Right ventricle myocardium inferior (tissue), 1 donor: ENCODE measurements around the gene TMOD4. TPM values are rescaled to one million over a fixed set of nuclear protein-coding genes. Genes with fewer than 3 reads are reported as not detected.
A peak's percentile ranks its signal among the peaks of the same experiment; 100 is the strongest.

Source experiments
- ATAC-seq: fragments of 200-7000 bp; cut with Tn5 transposase; one replicate; pipeline ENCODE4 v1.9.1; 2020; ENCODE audit warnings: mild to moderate bottlenecking, moderate library complexity
- DNase-seq: peaks from one replicate; pipeline ENCODE4 v3.0.0; 2021; ENCODE audit errors: missing footprints
- intact Hi-C: fragments of 100-400 bp; cut with DNase I; formaldehyde crosslinking; loops from one replicate; pipeline ENCODE4 v1.11.0; 2022
- total RNA-seq: library from RNA; stranded (reverse); fragmentation: NEBNext Ultra II Directional; extraction: Animal tissue kit (Norgen Biotek cat#: 25700); gene quantifications from one replicate; pipeline ENCODE4 v1.2.1, GENCODE V29; 2021
- donor health status: DM: no; HTN: yes; CAD: no; lungs with severe emphysema.

TMOD4 gene
- total RNA-seq, 1 donor from 2014 or later = not detected

GRCh38 chr1:151146412-151147131, 29.2 kb downstream of the TMOD4 start, which contains the start of gene SEMA6C:
SEMA6C (minus strand) TSS chr1:151146631; CDS start chr1:151142621, 4,010 bp downstream.
- peak; percentile 97 for ATAC-seq
- intact Hi-C loops = loop anchor here (1.0 to 10.0 kb wide), 3 partner anchors 19 to 272 kb away; partner anchors contain the start of genes ARNT and LYSMD1
- DNase-seq = peak; percentile 98

- DNase-seq (no peak), ATAC-seq (peak; percentile 0)
- intact Hi-C loops = loop anchor here (1.0 to 10.0 kb wide), 3 partner anchors 19 to 271 kb away; partner anchors contain the start of genes ARNT and LYSMD1
Measured at GRCh38 chr1:151146072-151146411, 29.7 kb downstream of the TMOD4 start.

GRCh38 chr1:151145304-151146071, 30.3 kb downstream of the TMOD4 start:
- ATAC-seq (peak; percentile 12), DNase-seq (no peak)
- intact Hi-C loops = loop anchor here (1.0 to 10.0 kb wide), 3 partner anchors 20 to 271 kb away; partner anchors contain the start of genes ARNT and LYSMD1

GRCh38 chr1:151144474-151145303, 31.1 kb downstream of the TMOD4 start:
- DNase-seq (no peak), ATAC-seq (peak; percentile 2)
- intact Hi-C loops = loop anchor here (5.0 to 10.0 kb wide), 2 partner anchors 122 to 270 kb away; partner anchors contain the start of gene ARNT

GRCh38 chr1:151143986-151144385, 31.8 kb downstream of the TMOD4 start:
- intact Hi-C loops = loop anchor here (10.0 kb wide), 1 partner anchor 269 kb away; the partner anchor contains the start of gene ARNT
- DNase-seq (no peak), ATAC-seq (no peak)

- ATAC-seq (peak; percentile 2), DNase-seq (no peak)
- intact Hi-C loops = loop anchor here (10.0 kb wide), 1 partner anchor 268 kb away; the partner anchor contains the start of gene ARNT
Measured at GRCh38 chr1:151143057-151143435, 32.7 kb downstream of the TMOD4 start.

GRCh38 chr1:151142411-151143056, 33.2 kb downstream of the TMOD4 start:
- peak; percentile 33 for ATAC-seq
- no peak for DNase-seq
- intact Hi-C loops = loop anchor here (10.0 kb wide), 1 partner anchor 268 kb away; the partner anchor contains the start of gene ARNT

GRCh38 chr1:151137789-151138188, 38.0 kb downstream of the TMOD4 start:
- DNase-seq (no peak), ATAC-seq (no peak)
- intact Hi-C loops = no loop called here

GRCh38 chr1:151135433-151136385, 40.1 kb downstream of the TMOD4 start:
- DNase-seq (no peak), ATAC-seq (no peak)
- intact Hi-C loops = no loop called here

GRCh38 chr1:151134991-151135390, 40.8 kb downstream of the TMOD4 start:
- no peak for DNase-seq
- intact Hi-C loops = no loop called here
- no peak for ATAC-seq

- ATAC-seq (no peak), DNase-seq (no peak)
- intact Hi-C loops = no loop called here
Measured at GRCh38 chr1:151134396-151134795, 41.4 kb downstream of the TMOD4 start.

GRCh38 chr1:151133018-151133806, 42.6 kb downstream of the TMOD4 start:
- no peak for DNase-seq
- intact Hi-C loops = no loop called here
- ATAC-seq = no peak

- no peak for ATAC-seq
- intact Hi-C loops = no loop called here
- no peak for DNase-seq
Measured at GRCh38 chr1:151132335-151133017, 43.3 kb downstream of the TMOD4 start.

- peak; percentile 45 for ATAC-seq
- intact Hi-C loops = no loop called here
- DNase-seq = no peak
Measured at GRCh38 chr1:151131701-151132334, 44.0 kb downstream of the TMOD4 start.

- intact Hi-C loops = no loop called here
- peak; percentile 94 for ATAC-seq
- DNase-seq = peak; percentile 88
Measured at GRCh38 chr1:151130987-151131586, 44.7 kb downstream of the TMOD4 start.
